HPDE6-E6E7 (cell line): Measurements from ENCODE around the gene SSH2.

ENCODE experiments used
- DNase-seq: peaks from one replicate; pipeline ENCODE4 v3.0.0; 2011; ENCODE audit warnings: missing footprints; ENCODE audit errors: extremely low spot score

Gene SSH2

GRCh38 chr17:29839656-29840055 is 90.4 kb downstream of the SSH2 start:
- no peak for DNase-seq

DNA sequence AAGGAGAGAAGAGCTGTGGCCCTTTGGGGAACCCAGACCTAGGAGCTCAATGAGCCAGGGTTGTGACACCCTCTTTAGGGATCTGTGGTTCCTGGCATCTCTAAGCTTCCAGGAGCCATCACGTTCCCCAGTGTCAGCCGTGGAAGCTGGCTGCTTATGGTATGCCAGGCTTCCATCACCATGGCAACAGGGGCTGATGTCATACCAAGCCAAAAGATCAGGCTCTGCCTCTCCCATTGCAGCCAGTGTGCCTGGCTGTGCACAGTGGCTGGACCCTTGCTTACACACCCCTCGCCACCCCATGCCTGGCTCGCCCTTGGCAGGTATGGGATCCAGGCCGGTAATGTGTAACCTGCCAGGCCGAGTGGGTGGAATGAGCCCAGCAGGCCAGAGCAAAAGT is 91.1 kb downstream of the SSH2 start:
- DNase-seq = no peak

DNA sequence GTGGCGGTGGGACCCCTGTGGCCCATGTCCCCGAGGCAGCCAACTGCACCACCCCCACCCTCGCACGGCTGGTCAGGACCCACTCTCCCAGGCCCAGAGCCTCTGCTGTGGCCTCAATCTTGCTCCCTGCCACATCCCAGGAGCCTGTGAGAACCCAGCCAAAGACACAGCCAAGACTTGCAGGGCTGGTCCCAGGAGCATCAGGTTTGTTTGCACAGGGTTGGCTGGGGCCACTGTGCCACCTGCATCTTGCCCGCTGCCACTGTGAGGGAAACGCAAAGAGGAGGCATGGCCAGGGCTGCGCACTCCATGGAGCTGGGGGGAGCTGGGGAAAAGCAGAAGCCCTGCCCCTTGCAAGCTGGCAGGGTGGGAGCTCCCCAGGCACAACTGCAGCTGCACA is 92.5 kb downstream of the SSH2 start:
- DNase-seq = no peak

GRCh38 chr17:29836643-29837042 is 93.4 kb downstream of the SSH2 start:
- DNase-seq = no peak

DNA sequence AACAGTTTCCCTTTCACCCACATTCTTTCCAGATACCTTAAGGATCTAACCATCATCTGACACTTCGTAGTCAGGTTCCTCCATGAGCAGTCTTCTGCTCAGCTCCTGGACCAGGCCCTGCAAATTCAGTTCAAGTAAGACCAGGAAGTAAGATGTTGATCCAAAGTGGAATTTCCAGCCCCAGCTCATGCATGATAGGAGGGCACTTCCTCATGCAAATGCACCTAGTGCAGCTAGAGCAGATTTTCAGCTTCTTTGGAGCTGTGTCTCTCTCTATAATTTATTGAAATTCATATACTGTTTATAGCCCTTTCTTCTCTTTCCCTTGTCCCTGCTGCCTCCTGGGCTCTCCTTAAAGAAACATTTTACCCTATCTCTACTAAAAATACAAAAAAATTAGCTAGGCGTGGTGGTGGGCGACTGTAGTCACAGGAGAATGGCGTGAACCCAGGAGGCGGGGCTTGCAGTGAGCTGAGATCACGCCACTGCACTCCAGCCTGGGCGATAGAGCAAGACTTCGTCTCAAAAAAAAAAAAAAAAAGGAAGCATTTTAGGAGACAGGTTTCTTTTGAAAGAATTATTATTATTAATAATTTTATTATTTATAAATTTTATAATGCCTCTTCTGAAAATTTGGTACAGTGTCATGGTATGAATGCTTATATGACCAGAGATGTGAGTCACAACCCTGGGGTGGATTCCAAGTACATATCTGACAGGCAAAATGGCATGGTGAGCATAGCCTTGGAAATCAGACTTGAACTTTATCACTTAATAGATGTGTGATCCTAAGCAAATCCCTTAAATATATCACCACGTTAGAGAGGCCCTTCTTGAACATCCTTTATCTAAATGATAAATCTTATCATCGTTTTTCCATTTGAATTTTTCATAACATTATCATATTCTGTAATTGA is 94.3 kb downstream of the SSH2 start:
- DNase-seq = no peak

DNA sequence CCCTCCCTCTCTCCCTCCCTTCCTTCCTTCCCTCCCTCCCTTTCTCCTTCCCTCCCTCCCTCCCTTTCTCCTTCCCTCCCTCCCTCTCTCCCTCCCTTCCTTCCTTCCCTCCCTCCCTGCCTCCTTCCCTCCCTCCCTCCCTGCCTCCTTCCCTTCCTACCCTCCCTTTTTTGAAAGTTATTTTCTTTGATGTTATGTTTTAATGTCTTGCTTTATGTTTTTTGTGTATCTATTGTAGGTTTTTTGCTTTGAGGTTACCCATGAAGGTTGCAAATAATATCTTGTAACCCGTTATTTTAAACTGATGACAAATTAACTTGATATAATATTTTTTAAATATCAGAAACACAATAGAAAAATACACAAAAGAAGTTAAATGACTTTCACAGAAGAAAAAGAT is 96.2 kb downstream of the SSH2 start:
- DNase-seq = no peak

GRCh38 chr17:29828676-29829284 is 101.2 kb downstream of the SSH2 start:
- no peak for DNase-seq

GRCh38 chr17:29827179-29827578 is 102.8 kb downstream of the SSH2 start:
- DNase-seq = no peak

DNA sequence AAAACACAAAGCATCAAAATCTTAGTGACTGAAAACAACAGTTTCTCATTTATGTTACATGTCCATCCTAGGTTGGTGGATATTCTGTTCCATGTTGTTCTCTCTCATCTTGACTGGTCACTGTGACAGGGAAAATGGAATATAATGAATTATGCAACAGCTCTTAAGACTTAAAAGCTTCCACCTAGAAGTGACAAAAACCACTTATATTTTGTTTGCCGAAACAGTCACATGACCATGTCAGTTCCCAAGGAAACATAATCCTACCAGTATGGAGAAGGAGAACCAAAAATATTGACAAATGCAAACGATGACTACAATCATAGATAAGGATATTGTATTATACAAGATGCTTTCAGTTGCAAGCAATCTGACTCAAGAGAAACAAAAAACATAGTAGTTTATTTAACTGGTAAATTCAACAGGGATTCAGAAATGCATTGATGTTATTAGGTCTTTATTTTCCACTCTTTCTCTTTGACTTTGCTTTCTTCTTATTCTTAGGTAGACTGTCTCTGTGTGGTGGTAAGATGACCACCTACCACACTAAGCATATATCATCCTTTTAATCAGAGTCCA is 103.8 kb downstream of the SSH2 start:
- no peak for DNase-seq

DNA sequence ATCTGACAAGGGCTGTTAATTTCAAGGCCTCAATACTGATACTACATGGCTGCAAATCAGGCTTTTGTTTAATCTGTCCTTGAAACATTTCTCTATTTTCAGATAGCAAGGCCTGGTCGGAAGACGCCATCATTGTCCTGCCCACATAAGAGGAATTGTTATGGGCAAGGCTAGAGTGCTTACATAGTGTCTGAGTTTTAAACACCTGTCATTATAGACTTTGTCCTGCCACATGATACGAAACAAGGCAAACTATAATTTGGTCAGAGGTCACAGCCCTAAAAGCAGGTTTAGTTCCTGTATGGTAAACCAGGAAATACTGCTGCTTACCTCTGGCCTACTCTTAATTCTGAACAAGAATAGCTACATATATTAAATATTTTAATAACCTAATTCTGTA is 104.4 kb downstream of the SSH2 start:
- no peak for DNase-seq

GRCh38 chr17:29821897-29822296 is 108.1 kb downstream of the SSH2 start:
- DNase-seq = no peak

DNA sequence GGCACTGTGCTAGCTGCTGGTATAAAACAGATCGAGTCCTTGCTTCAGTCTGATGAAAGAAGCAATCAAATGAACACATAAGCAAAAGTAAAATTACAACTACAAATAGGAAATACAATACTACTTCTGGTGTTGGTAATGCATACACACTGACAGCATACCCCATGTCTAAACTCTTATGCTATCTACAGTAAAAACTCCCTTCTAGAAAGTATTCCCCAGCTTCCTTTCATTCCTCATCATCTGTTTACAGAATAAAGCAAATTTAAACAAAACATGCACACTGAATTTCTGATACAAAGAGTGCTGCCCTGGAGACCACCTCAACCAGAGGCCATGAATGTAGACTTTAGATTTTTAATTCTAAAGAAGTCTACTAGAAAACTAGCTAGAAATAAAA is 109.6 kb downstream of the SSH2 start:
- DNase-seq = no peak

DNA sequence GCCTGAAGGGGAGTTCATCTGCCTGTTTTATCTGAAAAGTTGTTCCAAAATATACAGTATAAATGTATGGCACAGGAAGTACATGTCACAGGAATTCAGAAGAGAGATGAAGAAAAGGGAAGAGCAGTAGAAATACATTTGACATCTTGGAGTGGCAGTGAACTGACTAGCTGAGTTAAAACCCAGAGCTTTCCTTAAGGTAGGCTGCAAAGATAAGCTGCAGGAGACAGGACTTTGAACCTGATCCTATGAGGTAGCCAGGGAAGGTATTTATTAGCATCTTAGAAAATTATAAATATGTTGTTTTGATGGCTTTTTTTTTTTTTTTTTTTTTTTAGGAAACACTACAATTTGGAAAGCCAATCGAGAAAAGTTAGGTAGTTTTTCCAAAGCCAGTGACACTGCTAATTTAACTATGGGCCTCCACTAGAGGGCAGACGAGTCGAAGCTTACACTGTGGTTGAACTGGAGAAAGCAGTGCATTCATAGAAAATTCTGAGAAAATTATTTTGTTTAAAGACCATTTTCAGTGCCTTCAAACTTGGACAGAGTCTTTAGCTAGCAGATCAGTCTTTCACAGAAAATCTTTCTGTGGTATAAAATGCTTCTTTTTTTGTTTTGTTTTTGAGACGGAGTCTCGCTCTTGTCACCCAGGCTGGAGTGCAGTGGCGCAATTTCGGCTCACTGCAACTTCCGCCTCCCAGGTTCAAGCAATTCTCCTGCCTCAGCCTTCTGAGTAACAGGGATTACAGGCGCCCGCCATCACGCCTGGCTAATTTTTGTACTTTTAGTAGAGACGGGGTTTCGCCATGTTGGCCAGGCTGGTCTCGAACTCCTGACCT is 122.3 kb downstream of the SSH2 start:
- peak; percentile 41 for DNase-seq

GRCh38 chr17:29802246-29802645 is 127.8 kb downstream of the SSH2 start:
- DNase-seq = no peak

DNA sequence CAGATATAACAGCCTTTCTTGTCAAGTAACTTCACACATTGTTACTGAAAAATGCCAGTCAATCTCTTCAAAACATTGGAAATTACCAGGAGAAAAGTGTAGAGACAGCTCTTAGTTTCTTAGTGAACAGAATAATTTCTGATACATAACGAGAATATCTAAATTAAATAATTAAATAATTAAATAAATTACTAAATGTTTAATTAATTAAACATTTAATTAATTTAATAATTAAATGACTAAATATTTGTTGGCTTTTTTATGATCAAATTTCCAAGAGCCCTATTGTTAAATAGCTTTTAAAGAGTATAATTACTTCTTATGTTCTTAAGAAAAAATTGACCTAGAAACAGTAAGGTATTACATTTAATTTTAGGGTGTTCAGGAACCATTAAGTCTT is 129.6 kb downstream of the SSH2 start:
- DNase-seq = no peak

DNA sequence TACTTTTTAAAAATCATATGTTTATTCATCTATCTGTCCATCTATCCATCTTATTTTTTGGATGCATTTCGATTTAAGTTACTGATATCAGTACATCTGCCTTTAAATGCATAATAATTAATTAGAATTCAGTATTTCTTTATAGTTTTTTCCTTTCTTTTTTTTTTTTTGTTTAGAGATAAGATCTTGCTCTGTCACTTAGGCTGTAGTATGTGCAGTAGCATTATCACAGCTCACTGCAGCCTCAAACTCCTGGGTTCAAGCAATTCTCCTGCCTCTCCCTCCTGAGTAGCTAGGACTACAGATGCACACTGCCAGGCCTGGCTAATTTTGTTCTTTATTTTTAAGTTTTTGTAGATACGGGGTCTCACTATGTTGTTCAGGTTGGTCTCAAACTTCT is 133.4 kb downstream of the SSH2 start:
- DNase-seq = no peak

GRCh38 chr17:29793501-29793900 is 136.5 kb downstream of the SSH2 start:
- DNase-seq = no peak

DNA sequence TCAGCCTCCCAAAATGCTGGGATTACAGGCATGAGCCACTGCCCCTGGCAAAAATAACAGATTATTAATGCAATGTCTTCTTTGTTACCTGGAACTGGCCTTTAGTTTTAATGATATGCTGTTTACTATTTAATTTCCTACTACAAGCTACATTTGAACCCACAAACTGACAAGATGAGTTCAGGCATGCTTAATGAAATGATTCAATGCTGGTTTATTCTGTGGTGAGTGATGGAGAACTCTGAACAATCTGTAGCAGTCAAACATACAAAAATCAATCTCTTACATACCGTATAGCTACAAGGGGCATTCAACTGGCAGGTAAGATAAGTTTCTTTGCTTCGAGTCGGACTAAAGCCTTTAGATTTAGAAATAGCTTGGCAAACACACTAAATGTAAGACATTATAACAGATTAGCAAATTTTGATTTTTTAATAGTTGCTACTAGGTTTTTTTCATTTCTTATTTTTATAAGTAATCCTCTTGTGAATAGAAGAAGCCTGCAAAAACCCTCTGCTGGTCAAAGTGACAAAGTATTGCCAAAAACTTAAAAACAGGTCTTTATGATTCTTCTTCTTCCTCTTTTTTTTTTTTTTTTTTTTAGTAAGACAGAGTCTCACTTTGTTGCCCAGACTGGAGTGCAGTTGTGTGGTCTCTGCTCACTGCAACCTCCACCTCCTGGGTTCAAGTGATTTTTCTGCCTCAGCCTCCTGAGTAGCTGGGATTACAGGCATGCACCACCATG is 138.5 kb downstream of the SSH2 start:
- no peak for DNase-seq

- DNase-seq = no peak
These were observed 140.5 kb downstream of the SSH2 start for GRCh38 chr17:29789196-29790170.

DNA sequence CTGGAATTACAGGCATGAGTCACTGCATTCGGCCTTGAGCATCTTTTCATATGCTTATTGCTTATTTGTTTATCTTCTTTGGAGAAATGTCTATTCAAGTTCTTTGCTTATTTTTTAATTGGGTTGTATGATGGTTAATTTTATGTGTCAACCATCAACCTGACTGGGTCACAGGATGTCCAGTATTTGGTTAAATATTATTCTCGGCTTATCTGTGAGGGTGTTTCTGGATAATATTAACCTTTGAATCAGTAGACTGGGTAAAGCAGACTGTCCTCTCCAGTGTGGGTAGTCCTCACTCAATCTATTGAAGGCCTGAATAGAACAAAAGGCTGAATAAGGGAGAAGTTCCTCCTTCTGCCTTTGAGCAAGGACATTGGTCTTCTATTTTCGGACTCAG is 142.0 kb downstream of the SSH2 start:
- no peak for DNase-seq
